HG03139 (cell line): ENCODE results near the gene YPEL2.

Experiments
- ATAC-seq: cut with Tn5 transposase; IDR thresholded peaks from one replicate; pipeline ENCODE4 v1.9.1; 2021; ENCODE audit not compliant: unreplicated experiment

YPEL2 gene

DNA sequence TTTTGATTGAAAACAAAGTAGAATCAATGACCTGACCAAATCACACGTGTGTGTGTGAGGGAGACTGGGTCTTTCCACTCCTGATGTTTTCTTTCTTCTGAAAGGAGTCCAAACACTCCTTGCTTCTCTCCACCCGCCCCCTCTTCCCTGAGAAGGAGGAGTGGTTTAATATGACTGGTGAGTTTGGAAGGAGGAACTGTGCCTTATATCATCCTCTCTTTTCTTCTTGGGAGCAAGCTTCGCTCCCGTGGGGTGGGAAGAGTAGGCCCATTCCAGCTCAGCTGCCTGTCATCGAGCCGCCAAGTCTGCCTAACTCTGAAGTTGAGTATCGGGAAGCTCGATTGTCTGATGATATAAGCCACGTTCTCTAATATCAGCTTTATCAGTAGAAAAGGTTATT, 96.5 kb downstream of the YPEL2 start:
- ATAC-seq: no peak

DNA sequence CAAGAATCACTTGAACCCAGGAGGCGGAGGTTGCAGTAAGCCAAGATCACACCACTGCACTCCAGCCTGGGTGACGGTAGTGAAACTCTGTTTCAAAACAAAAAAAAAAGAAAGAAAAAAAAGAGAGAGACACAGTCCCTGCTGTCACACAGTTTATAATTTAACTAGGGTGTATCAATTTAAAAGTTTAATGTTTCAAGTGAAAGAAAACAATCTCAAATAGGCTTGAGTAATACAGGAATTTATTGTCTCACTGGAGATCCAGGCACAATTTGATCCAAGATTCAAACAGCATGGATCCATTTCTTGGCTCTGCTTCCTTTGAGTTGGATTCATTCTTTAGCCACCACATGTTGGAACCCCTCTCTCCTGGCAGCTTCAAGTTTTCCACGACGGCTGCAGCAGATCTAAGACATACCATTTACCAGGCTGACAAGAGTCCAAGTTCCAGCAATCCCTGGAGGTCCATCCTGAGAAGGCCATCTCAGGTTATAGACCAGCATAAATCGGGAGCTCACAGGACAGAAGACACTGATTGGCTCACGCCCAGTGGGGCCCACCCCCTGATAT, 97.5 kb downstream of the YPEL2 start:
- ATAC-seq: no peak

DNA sequence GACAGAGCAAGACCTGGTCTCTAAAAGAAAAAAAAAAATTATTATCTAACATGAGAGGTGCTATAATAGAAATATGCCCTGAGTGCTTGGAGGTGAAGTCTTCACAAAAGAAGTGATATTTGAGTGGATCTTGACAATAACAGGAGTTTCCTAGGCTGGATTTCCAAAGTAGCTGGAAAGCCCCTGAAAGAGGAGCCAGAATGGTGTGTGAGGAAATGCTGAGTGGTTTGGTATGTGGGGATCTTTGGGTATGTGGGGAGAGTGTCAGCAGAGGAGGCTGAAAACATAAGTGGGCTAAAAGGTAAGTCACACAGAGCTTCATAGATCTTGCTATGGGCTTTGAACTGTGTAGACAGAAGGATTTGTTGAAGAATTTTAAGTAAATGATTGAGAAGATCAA, 100.1 kb downstream of the YPEL2 start:
- no peak for ATAC-seq

DNA sequence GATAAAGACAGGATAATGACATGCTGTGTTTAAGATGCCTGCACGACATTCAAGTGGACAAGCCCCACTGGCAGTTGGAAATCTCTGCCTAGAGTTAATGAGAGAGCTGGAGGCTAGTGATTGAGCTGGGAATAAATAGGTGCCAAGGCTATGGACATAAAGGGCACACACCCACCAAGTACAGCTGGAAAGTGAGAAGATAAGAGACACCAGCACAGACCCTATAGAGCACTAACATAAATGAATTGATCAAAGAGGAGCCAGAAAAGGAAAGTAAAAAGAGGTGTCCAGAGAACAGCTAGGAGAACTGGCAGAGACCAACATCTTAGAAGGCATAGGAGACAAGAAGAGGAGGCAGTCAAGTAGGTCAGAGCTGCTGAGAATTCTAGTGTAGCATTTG, 101.2 kb downstream of the YPEL2 start:
- ATAC-seq: no peak

DNA sequence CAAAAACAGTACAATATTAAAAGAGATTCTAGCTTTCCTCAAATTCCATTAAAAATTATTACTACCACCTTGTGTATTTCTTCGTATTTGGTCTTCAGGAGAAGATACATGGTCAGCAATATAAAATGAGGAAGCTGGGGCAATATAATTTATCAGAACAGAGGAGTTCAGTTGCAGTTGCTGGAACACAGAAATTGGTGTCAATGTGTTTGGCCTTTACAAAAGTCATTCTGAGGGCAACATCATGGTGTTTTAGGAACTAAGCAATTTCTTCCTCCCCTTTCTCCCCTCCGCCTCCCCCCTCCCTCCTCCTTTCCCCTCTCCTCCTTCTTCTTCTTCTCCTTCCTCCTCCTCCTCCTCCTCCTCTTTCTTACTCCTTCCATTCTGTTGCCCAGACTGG, 102.1 kb downstream of the YPEL2 start:
- no peak for ATAC-seq

DNA sequence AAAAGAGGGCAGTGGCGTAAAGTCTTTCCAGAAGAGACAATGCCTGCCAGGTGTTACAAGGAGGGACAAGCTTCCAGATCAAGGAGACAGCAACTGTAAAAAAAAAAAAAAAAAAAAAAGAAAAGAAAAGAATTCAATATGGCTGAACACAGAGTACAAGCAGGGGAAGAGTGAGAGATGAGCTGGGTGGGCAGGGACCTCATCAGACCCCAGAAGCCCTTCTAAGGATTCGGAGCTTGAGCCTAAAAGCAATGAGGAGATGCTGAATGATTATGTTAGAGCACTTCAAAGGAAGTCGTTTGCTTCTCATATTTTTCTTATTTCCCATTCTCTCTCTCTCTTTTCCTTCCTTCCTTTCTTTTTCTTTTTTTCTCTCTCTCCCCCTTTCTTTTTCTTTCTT, 103.0 kb downstream of the YPEL2 start:
- ATAC-seq: no peak

DNA sequence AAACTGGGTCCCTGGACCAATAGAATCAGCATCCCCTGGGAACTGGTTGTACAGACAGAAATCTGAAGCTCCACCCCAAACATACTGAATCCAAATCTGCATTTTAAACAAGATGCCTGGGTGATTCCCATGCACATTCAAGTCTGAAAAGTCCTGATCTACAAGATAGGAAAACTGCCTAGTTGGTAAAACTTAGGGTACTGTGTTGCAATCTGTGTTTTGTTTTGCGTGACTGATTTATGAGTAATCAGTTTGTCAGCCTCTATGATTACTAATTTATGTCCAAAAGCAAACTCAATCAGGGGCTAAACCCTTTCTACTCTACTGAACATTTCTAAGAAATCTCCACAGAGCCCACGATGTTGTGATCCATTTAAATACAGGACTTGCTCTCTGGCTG, 103.8 kb downstream of the YPEL2 start:
- no peak for ATAC-seq

DNA sequence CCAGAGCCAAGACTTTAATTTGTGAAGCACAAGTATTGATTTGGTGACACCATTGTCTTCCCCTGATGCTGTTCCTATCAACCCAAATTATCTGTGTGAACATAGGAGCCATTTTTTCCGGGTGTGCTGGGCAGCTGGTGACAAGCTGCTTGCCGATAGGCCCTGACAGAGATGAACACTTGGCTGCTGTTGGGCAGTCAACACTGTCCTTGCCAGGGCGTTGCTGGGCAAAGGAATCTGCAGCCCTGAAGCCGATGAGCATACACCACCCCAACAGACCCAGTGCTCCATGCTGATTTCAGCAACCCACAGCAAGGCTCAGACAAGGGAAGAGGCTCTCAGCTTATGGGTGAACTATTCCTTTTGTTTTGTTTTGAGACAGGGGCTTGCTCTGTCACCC, 105.4 kb downstream of the YPEL2 start:
- ATAC-seq: no peak

DNA sequence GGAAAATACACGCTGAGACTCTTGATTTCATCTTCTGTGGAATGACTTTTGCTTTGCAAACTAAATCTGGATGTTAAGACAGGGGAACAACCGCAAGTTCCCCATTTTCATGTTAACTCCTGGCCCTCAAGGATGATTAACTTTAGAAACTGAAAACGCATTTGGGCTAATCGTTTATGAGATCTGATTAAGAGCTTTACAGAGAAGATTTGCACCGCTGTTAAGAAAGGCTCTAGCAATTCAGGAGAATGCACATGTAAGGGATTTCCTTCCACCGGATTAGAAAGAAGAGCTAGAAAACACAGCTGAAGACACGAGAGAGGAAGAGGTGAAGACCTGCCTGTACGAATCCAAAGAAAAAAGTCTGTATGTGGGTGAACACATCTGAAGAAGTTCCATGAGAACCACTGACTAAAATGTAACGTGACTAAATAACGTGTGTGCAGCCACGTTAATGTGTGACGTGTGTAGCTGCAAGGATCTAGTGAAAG, 106.4 kb downstream of the YPEL2 start:
- no peak for ATAC-seq

DNA sequence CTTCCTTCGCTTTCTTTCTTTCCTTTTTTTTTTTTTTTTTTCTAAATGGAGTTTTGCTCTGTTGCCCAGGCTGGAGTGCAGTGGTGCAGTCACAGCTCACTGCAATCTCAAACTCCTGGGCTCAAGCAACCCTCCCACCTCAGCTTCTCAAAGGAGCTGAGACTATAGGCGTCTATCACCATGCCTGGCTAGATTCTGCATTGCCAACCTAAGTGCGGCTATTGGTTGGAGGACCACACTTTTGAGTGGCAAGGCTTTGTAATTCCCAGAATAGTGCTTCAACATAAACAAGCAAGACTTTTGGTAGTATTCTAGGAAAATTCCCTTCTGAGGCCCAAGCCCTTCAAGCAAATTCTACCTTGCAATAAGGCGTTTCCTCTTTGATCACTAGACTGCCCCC, 107.8 kb downstream of the YPEL2 start:
- ATAC-seq: no peak

DNA sequence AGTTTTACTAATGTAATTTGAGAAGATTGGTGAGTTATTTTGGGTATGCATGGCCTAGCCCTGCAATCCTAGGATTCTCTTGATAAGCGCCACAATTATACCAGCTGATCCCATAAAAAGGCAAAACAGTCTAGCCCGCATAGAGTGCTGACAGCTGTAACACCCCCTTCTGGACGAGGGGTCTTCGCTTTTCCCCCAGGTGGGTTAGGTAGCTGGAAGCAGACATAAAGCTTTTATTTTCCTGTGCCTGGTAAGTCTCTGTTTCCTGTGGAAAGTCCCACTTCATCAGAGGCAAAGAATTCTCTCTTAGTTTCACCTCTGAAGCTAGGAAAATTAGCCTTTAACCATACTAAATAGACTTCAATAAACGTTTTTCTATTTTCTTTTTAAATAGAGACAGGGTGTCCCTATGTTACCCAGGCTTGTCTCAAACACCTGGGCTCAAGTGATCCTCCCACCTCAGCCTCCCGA, 108.3 kb downstream of the YPEL2 start:
- ATAC-seq: no peak

DNA sequence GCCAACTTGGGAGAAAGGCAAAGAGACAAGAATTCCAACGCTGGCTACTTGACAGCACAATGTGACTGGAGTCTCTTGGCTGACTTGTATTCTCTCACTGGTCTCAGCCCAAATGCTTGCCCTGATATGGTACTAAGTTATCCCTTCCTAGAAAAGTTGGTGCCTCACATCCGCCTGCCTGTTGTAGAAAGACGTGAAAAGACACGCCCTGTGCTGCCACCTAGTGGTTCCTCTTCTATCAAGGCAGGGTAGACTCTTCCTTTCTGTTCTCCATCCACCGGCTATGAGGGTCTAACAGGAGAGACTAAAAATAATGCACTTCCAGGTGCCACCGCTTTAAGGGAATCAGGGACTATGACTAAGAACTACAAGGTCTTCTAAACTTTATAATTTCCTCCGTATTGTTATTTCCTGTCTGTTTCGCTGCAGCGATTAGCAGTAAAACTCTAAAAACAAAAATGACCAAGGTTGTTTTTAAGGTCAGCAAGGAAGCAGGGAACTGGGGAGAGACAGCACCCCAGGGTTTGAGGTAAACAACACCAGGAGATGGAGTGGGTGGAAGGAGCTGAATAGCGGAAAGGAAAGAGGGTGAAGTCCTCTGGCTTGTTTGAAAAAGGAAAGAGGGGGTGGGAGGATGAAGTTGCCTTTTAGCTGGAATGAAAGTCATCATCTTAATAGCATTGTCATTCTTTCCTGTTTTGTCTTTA, 109.5 kb downstream of the YPEL2 start:
- peak; percentile 70 for ATAC-seq

DNA sequence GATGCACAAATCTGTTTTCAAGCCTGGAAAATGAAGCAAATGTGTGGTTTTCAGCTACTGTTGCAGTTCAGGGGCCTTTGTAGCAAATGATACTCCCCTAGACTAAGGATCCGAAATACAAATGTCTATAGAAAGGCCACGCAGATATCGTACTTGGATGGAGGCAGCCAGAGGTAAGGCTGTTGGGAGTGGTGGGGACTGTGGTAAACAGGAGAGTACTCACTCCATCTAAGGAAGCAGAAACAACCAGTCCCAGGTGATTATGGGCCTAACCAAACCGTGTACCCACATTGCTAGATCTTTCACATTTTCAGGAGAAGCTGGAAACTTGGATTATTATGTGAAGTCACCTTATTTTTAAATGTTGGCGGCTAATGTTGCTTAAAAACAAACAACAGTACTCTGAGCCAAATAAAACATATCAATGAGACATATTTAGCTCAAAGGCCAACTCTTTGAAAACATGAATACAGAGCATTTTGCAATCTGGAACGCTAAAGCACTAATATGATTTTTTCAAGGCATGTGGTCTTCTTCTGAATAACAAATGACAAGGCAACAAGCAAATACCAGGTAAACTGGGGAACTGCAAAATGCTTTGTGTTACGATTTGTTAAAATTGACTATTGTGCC, 110.1 kb downstream of the YPEL2 start:
- ATAC-seq: no peak

DNA sequence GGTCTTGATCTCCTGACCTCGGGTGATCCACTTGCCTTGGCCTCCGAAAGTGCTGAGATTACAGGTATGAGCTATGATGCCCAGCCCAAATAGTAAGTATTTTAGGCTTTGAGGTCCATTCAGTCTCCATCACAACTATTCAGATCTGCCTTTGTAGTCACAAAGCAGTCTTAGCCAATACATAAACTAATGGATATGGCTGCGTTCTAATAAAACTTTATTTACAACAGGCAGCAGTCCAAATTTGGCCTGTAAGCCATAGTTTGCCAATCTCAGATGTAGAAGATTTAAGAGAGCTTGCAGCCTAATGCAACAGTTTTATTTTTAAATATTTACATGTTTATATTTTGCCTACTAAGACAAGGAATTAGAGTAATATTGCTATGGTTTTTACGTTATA, 111.7 kb downstream of the YPEL2 start:
- ATAC-seq: no peak
